Kasumi-1 (cell line): ENCODE results near the gene TOM1.

Source experiments
- DNase-seq, 2 experiments: peaks; one replicate each; lab custom pipeline; 2025; lab: John Stamatoyannopoulos, UW

Gene TOM1

DNA sequence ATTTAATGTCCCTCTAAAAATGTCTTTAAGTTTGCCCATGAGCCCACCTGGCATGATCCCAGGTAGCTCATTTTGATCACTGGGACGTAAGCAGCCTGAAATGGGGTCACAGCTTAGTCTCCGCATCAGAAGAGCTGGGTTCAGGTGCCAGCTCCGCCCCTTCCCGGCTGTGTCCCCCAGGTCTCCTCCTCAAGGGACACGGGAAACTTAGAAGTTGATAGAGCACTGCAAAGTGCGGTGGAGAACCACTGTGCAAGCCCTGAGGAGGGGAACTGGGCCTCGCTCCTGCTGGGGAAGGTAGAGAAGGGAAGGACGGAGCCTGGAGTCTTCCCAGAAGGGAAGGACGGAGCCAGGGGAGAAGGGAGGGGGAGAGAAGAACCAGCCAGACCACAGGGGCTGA, 7.7 kb downstream of the TOM1 start:
- DNase-seq = no peak

DNA sequence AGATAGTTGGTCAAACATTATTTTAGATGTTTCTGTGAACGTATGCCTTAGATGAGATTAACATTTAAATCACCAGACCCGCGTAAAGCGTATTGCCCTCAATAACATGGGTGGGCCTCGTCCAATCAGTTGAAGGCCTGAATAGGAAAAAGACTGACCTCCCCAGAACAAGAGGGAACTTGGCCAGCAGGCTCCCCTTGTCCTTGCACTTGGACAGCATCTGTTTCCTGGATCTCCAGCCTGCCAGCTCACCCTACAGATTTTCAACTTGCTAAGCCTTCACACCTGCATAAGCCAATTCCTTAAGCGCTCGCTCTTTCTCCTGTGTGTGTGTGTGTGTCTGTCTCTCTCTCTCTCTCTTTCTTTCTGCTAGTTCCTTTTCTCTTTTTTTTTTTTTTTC, 8.2 kb downstream of the TOM1 start:
- DNase-seq = no peak

DNA sequence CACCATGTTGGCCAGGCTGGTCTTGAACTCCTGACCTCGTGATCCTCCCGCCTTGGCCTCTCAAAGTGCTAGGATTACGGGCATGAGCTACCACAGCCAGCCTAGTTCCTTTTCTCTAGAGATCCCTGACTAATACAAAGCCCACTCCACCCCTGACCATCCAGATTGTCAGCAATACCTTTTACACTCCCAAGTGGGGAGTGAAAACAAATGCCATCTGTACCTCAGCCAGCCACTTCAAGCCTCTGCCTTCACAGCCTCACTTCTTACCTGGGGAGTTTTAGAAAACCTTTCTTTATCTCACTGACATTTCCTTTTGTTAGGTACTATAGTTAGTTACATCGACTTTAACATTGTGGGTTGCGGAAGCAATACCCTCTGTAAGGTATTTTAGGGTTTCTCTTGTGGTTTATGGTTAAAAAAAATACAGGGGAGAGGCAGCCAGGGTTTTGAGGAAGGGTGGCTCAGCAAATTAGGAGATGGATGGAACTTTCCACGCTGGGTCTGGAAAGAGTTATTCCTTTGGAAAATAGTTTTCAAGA, 8.9 kb downstream of the TOM1 start:
- no peak for DNase-seq

DNA sequence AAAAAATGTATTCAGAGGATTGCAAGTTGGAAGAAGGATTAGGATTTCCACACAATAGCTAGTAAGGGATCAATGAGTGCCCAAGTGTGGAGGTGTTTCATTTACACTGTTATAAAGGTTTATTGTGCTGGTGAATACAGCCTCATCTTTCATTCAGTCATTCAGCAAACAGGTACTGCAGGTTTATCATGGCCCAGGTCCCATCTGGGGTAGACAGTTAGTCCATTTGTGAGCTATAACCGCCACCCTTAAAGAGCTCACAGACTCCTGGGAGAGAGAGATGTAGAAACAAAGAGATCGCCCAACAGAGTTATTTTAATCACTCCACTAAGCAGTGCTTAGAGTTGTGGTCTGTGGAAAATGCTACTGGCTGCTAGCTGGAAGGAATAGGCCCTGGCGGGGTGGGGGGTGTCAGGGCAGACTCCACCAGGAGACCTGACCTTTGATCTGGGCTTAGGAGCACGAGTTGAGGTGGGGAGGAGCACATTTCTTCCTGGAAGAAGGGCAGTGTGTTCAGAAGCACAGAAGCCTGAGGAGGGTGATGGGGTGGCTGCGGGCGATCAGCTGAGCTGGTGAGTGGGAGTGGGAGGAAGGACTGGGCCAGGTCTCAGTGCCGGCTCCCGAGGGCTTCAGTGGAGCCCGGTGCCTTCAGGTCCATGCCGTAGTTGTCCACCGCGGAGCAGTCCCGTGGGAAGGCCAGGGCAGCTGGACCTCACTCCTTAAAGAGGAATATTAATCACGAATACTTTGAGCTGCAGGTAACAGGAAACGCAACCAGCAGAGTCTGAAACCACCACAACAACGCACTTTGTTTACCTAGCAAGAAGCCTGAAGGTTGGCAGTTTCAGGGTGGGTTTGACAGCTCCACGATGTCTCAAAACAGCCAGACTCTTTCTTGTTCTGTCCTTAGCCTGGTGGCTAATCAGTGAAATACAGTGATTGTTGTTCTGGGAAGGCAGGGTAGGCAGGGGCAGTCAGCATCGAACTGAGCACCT, 11.2 kb downstream of the TOM1 start:
- no peak for DNase-seq

DNA sequence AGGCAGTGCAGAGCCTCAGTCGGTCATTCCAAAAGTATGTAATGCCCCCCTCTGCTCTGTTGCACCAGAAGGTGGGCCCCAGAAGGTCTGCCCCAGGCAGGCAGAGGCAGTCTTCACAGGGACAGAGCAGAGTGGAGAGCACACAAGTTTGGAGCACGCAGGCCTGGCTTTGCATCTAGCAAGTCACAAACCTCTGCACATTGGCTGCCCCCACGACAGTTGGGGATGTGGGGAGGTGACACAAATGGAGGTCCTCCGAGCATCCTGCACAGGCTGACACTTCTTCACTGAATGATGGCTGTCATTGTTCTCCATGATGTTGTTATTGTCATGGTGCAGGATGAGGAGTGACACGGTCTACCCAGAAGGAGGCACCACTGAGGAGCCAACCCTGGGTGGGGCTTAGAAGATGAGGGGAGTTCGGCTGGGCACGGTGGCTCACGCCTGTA, 11.9 kb downstream of the TOM1 start:
- DNase-seq = no peak

DNA sequence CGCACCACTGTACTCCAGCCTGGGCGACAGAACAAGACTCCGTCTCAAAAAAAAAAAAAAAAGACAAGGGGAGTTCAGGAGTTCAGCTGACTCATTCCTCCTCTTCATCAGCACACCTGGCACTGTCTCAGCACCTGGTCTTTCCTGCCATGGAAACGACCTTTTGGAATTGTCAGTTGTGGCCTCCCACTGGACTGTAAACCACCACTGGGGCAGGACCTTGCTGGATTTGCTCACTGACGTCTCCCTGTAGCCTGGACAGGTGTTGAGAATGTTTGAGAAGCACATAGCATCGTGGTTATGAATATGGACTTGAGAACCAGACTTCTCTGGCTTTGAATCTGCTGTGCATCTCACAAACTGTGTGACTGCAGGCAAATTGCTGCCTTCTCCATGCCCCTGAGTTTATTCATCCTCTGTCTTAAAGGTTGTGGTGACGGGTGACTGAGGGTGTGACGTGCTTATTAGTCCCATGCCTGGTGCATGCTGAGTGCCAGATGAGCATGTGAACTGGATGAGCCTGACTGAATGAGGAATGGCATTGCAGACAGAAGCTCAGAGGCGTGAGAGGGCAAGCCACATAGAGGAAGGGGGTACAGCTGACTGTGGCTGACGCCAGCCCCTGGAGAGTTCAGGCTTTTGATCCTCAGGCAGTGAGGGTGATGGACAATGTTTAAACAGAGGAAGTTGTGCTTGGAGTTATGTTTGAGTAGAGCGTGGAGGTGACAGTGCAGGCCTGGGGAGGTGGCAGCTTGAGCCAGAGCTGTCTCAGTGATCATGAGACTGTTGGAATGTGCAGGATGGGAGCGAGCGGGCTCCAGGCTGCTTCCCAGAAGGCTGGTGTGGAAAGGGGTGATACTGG, 12.7 kb downstream of the TOM1 start:
- no peak for DNase-seq

DNA sequence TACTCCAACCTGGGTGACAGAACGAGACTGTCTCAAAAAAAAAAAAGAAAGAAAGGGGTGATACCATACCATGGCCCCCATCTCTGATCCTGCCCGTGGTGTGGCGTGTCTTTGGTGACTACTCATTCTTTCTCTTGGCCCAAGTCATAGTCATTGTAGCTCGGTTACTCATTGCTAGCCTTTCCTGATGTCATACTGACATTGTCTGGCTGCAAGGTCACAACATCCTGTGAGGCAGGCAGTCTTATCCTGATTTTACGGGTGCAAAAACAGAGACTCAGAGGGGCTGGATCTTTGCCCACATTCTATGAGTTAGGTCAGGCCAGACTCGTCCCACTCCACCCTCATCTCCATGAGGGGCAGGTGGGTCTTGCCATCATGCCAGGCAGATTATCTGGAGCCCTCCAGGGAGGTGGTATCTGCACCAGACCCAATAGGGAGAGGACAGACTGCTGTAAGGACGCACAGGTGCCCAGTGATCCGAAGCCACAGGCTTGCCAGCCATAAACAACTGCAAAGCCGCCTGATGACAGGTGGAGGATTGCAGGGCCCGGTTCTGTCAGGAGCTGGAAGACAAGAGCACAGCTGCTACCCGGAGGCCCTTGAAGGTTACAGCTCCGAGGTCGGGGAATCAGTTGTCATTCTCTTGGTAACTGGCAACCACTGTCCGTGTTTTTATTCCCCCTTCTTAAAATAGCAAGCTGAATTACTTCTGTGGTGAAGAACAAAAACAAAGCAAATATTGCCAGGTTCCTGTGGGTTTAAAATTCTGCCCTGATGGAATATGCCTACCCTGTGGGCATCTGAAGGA, 13.8 kb downstream of the TOM1 start:
- DNase-seq = no peak

DNA sequence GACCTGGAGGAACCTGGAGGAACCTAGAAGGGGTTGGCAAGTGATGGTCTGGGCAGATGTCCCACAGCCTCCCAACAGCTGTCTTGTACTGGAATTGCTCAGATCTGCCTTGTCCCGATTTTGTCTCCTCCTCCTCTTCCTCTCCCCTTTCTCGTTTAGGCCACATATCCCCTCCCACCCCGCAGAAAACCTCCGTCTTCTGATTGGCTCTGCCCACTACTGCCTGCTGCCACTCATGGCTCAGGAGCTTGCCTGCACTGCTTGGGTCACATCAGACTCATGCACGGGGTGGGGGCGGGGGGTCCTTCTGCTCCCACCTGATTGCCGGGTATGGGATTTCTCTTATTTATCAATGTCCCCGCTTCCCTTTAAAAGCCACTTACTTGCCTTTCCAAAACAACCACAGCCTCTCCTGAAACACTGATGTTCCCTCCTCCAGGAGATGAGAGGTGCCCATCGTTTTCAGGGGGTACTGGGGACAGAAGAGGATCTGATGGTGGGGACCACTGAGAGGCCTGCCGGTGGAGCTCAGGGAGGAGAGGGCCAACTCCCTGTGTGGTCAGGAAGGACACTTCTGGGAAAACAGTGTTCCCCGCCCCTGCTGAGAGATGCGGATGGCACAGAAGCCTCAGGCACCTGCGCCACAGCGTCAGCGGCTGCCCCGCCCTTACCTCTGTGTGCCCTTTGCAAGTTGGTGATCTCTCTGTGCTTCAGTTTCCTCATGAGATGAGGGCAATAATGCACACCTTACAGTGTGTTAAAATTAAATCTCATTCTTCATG, 14.7 kb downstream of the TOM1 start:
- no peak for DNase-seq

DNA sequence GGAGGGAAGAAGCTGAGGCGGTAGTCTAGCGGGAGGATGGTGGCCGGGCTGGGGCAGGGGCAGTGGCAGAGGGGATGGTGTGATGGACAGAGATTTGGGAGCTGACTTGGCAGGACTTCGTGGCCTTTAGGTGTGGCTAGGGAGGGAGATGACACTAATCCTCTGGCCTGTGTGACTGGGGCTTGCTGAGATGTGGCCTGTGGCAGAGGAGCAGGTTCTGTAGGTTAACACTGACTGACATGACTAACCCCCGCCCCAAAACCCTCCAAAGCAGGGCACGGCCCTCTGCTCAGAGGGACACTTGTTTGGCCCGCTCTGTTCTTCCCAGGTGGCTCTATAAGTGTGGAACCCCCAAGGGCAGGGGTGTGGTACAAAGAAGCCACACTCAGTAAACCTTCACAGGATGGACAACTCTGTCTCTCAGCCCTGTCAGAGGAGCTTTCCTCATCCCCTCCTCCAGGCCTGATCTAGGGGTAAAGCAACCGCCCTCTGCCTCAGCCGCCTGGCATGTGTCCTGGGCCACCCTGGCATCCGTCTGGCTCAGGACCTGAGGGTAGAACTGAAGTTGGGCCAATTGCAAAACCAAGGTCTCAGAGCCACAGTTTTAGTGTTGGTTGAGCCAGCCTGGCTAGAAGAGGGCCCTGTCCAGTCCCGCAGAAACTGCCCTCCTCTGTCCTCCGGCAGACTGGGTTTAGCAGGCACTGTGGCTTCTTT, 15.6 kb downstream of the TOM1 start:
- DNase-seq = no peak

DNA sequence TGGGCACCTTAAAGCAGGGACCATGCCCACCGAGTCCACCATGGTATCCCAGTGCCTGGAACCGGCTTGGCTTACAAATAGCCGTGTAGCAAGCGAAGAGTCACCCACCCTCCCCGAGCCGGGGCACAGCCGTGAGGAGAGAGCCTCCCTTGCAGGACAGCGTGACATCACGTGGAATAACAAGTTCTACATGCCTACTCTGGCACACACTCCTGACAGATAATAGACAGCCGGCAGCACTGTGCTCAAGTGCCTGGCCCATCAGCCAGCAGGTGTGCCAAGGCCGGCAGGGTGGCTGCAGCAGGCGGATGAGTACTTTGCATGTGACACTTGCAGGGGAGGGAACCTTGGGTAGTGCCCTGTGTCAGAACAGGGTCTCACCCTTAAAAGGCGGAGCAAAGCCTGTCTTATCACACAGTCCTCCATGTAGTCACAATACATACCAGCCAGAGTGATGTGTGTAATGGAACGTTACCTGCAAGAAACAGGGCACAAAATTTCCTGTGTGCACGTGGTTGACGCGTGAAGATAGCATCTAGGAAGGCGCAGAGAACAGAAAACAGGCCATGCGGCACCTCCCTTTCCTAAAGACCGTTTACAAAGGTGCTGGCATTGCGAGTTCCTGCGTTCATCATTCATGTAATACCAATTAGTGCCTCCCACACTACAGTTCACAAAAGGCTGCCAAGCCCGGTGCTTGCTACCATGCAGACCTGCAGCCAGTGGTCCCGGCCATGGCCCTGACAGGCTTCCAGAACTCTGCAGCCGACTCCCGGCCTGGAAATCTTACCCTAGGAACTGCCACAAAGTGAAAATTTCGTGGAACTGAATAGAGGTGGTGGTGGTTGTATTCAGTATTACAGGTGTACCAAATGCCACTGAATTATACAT, 16.4 kb downstream of the TOM1 start:
- DNase-seq = no peak

DNA sequence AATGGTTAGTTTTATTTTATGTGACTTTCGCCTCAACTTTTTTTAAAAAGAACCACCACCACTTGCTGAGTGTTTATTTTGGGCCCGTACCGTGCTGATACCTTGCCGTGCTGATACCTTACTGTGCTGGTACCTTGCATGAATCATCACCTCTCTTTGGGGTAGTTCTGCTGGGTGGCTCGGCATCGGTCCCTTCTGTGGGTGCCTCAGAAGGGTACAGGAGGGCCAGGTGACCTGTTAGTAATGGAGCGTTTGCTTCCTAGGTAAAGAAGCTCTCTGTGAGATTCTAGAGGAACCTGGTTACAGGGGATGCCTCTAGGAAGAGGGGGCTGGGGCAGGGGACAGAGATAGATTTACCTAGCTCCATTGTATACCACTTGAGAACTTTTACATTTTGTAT, 17.1 kb downstream of the TOM1 start:
- DNase-seq = no peak

DNA sequence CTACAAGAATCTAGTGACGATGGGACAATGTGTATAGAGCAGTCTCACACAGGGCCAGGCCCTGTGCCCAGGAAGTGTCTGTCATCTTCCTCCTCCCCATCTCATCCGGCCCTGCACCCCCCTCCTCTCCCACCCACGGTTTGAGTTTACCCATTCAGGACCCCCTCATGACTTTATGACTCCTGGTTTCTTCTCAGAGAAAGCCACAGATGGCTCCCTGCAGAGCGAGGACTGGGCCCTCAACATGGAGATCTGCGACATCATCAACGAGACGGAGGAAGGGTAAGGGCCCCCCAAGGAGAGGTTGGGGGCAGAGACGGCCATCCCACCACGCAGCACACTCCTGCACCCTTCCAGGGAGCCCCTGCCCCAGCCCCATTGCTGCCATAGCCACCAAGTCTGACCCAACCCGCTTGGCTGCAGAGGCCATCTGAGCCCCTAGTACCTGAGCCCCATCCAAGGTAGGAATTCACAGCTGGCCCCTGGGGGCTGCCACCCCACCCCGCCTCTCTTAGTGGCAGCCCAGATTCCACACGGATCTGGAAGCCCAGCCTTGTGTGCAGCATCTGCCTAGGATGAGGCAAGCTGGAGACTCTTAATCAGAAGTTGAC, 18.1 kb downstream of the TOM1 start:
- DNase-seq = no peak

DNA sequence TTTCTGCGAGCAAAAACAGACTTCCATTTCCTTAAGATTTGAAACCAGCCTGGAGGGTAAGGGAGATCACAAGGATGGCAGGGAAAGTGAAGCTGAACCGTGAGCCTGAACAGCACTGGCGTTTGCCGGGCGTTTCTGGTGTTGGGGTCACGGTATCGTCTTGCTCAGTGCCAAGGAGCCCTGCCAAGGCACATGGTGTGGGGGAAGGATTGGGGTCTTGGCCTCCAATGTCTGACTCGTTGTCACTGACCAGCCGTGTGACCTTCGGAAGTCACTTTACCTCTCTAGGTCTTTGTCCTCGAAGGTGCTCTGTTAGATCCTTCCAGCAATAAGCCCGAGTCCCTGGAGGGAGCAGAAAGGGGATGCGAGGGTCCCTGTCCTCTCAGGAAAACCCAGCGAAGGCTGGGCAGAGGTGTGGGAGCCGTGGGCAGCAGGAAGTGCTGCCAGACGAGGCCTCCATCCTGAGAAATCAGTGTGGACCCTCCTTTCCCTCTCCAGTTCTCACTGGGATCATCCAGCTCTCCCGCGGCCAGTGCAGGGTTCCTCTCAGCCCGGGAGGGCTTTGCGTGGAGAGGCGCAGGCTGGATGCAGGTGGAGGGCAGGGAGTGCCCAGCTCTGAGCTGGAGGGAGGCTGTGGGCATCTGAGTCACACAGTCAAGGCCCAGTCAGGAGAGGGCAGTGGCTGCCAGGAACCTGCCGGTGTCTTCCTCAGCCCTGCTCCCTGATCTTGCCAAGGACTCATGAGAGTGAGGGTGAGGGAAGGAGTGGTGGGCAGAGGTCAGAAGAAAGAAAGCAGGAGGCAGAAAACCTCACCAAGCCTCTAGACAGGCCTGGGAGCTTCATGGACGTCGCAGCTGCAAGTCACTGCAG, 18.9 kb downstream of the TOM1 start:
- DNase-seq = no peak

DNA sequence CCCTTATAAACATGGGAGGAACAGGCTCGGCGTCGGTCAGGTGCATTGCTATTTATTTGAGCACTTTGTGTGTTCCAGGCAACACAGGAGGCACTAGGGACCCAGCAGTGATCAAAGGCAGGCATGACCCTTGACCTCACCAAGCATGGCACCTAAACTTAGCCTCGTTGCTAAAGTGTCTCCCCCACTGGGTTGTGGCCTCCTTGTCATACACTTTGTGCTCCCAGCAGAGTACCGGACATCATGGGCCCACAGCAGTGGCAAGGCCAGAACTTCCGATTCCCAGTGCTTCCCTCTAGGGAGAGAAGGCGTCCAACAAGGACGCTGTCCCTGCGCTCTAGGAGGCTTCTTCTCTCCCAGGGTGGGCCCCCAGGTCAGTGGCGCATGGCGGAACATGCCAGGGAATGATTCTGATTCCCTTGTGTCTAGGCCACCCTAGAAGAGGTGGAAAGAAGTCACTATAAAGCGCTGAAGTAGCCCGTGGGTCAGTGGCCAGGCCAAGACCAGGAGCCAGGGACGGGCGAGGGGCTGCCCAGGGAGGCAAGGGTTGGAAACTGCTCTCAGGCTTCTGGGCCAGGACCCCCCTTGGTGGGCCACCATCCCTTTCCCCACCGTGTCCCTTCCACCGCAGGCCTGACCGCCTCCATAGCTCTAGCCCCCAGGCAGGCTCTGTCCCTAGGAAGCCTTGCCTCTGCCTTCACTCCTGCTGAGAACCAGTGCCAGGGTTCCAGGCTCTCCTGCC, 19.7 kb downstream of the TOM1 start:
- DNase-seq = no peak

DNA sequence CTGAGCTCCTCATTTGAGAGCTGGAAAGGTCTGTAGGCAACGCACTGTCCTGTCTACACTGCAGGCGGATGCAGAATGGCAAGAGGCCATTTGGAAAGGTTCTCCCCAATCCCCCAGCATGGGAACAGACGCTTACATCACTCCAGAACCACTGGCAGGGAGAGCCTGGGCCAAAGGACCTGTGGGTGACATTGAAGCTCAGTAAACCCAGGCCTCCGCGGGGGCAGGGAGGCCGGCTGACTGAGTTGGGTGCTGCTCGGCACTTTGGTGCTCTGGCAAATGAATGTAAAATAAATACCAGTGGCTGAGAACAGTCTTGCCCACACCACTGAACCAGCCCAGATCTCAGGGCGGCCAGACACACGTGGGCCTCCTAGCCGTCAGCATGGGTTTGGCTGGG, 22.4 kb downstream of the TOM1 start:
- DNase-seq = no peak

DNA sequence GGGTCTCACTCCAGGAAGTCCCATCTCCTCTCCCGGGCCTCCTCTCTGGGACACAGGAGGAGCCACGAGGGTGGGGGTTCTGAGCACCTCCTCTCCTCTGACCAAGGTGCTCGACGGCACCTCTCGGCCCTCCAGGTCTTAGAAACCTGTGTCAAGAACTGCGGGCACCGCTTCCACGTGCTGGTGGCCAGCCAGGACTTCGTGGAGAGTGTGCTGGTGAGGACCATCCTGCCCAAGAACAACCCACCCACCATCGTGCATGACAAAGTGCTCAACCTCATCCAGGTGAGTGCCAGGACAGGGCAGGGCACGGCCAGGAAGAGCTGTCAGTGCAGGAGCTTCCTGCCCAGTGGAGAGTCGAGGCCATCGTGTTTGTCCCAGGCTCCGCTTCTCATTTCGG, 23.2 kb downstream of the TOM1 start:
- DNase-seq = no peak

DNA sequence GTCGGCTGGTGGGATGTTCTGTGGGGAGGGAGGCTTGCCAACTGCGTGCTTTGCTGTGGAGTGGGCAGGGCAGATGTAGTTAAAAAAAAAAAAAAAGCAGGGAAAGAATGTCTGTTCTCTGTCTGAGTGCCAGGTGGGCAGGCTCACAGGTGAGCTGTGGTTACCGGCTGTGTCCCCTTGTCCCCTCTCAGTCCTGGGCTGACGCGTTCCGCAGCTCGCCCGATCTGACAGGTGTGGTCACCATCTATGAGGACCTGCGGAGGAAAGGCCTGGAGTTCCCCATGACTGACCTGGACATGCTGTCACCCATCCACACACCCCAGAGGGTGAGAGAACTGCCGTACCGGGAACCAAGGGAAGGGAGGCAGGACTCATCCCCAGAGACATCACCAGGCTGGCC, 23.6 kb downstream of the TOM1 start:
- DNase-seq = no peak
